NK-92 (cell line): ENCODE results near the gene IVD.

Experiments
- DNase-seq: peaks from one replicate; lab custom pipeline; 2025; ENCODE audit not compliant: unreplicated experiment; lab: John Stamatoyannopoulos, UW

IVD gene

GRCh38 chr15:40456299-40456712 lies 50.7 kb downstream of the IVD start:
- no peak for DNase-seq

DNA sequence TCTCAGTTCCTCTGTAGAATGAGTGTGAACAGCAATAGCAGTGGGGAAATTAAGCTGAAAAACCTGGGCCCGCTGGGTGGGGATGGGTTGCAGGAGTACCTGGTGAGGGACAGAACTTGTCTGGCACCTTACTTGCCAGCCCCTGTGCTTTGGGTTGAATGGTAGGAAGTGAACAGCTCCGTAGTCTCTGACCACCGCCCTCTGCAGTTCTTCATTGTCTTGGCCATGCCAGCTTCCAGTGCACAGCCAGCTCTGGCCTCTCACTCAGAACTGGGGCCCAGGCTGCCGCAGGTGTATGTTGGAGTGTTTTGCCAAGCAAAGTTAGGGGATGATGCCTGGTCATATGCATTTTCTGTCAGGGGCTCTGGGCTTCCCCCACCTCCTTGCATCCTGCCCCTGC lies 51.1 kb downstream of the IVD start:
- DNase-seq = no peak

DNA sequence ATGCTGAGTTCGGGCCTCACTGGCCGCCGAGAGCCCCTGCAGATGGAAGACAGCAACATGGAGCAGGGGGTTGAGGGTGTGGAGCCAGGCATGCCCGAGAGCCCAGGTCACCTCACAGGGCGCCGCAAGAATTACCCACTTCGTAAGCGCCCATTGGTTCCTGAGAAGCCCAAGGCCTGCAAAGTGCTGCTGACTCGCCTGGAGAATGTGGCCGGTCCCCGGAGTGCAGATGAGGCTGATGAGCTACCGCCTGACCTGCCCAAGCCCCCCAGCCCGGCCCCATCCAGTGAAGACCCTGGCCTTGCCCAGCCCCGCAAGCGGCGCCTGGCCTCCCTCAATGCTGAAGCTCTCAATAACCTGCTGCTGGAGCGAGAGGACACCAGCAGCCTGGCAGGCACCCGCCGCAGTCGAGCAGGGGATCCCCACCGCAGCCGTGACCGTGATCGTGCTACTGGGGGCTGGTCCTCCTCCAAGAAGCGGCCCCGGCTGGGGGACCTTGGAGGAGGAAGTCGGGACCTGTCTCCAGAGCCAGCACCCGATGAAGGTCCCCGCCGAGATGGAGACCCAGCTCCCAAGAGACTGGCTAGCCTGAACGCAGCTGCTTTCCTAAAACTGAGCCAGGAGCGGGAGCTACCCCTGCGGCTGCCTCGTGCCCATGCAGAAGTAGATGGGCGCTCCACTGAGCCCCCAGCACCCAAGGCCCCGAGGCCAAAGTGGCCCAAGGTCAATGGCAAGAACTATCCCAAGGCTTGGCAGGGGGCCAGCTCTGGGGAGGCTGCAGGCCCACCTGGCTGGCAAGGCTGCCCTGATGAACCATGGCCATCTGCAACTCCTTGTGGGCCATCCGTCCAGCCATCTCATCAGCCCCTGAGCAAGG lies 53.1 kb downstream of the IVD start:
- no peak for DNase-seq

DNA sequence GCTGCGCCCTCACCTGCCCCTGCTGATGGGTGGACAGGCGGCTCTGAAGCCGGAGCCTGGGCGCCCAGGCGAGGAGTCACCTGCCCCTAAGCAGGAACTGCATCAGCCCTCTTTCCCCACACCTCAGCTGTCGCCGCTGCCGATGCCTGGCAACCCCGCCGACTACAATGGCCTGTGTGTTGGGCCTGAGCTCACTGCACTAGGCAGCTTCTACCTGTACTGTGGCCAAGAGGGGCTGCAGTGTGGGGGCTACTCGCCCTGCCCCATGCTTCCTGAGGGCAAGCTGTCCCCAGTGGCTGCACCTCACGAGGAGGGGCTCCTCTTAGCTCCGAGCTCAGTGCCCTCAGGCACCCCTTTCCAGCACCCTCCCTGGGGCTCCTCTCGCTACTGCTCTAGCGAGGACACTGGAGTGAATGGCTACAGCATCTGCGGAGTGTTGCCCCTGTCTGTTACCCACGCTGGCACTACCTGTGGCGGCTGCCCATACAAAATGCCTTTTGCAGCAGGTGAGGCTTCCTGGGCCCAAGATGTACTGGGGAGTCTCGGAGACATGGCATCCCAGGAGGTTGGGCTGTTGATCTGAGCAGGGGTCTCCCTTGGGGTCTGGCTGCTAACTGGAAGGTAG lies 53.9 kb downstream of the IVD start:
- no peak for DNase-seq

GRCh38 chr15:40460404-40460803 lies 54.8 kb downstream of the IVD start:
- DNase-seq = no peak

- DNase-seq = no peak
Measured at GRCh38 chr15:40461958-40462357, 56.4 kb downstream of the IVD start.

DNA sequence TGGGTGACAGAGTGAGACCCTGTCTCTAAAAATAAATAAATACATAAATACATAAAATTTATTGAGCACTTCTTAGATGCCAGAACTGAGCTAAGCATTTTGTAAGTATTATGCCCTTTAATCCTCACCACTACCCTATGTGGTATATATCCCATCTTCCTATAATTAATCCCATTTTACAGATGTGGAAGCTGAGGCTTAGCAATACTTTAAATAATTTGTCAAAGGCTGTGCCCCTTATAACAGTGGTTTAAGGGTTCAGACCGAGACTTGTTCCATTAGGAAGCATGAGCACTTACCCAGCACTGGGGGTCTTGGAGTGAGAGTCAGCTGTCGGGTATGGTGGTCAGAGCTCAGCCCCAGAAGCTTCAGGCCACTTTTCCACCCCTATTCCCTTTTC lies 57.7 kb downstream of the IVD start:
- DNase-seq = no peak

- DNase-seq = no peak
Measured at GRCh38 chr15:40463886-40464545, 58.4 kb downstream of the IVD start.

- DNase-seq = no peak
Measured at GRCh38 chr15:40464595-40465185, 59.1 kb downstream of the IVD start.

DNA sequence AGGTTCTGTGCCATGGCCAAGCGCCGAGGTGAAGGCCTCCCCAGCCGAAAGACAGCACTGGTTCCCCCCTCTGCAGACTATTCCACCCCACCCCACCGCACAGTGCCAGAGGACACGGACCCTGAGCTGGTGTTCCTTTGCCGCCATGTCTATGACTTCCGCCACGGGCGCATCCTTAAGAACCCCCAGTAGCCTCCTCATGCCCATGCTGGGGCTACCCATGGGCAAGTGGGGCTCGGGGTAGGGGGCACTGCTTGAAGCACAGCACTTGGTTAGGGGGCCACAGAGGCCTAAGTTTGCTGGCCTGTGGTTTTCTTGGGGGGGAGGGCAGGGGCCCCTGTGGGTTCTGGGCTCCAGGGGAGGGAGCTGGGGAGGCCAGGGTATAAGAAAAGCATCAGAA lies 60.3 kb downstream of the IVD start:
- no peak for DNase-seq

DNA sequence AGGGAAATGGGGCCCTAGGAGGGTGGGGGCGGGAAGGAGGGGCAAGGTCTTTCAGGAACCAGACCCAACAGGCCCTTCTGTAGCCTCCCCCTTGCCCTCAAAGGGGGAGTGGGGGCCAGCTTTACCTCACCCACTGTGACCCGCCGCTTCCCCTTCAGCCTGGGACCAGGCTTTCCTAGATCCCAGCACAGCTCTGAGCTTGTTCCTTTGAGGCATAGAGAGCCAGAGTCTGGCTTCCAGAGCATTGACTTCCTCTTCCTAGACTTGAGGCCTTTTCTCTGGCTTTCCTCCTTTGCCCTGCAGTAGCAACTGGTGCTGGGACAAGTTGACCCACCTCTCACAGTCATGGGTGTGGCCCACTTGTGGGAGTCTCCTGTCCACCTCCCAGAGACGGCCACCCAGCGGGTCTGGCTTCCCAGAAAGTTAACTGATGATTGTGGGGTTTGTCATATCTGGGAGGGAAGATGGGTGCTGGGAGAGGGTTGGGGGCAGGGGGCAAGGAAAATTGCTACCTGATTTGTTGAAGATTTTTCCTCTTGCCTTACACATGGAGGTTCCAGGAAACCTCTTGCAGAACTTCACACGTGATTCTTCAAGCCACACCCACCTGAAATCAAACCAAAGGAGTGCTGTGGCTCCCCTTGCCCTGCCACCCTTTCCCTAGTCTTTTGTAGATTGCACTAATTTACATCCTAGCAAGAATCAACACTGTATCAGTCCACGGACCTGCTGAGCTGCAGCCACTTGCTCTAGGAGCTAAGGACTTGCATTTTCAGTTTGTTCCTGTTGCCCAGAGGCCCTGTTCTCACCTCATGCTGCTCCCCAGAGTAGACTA lies 61.0 kb downstream of the IVD start:
- no peak for DNase-seq

DNA sequence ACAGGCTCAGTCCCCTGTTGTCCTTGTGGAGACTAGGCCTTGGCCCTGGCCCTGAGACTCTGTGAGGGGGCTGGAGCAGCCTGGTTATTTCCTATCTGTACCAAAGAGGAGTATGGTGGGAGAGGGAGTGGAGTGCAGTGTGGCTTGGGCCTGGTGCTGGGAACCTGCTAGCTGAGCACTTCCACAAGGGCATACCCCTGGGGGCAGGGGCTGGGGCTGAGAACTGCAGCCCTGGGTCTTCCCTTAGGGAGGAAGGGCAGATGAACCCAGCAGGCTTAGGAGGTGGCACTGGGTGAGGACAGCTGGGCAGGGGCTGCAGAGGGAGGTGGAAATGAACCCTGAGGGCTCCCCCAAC lies 61.6 kb downstream of the IVD start:
- DNase-seq = no peak

DNA sequence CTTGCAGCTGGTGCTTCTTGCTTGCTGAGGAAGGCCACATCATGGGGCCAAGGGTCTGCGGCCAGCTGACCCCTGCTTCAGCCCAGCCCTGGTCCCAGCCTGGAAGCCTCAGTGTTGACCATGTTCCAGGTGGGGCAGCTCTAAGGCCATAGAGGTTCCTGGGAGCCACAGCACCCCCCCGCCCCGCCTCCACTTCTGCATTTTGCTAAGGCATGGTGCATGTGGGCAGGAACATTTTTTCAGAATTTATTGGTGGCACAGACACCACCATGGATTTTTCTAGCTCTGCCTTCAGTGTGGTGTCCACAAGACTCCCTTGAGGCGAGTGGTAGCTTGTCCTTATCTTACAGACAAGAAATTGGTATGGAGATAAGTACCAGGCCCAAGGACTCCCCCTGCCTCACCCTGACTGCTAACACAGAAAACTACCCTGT lies 63.3 kb downstream of the IVD start:
- DNase-seq = no peak

DNA sequence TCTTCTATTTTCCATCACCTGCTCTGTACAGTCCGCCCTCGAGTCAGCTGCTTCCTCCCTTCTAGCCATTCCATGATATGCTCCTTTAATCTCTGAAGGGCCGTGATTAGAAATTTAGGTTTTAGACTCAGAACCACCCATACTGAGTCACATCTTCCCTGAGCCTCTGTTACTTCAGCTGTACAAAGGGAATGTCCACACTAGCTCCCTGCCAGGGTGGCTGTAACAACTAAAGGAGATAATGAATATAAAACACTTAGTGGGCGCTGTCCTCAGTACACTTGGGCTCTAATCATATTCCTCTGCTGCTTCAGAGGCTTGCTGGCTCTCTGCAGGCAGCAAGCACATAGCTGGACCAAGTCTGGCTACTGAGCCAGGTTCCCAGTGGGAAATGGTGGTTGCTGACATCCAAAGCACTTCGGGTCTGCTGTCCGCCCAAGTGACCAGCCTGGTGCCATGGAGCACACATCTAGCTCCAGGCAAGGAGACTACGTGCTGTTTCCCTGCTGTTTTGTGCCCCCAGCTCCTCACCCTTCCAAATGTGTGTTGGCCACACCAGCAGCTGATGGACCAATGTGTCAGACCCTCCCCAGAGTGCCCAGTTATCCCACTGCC lies 64.3 kb downstream of the IVD start:
- no peak for DNase-seq

- no peak for DNase-seq
Measured at GRCh38 chr15:40470423-40471104, 65.0 kb downstream of the IVD start, which contains the start of gene CHST14. TSS of gene CHST14 (plus strand) at chr15:40470984. CDS start at chr15:40471214, 230 bp downstream.
